Muscle layer of colon (tissue), 2 donors: Measurements from ENCODE around the gene OBSL1.

Source experiments
- H3K27ac ChIP-seq: one replicate; pipeline ENCODE4 v1.7.0; 2013; ENCODE audit warnings: low read depth, mild to moderate bottlenecking, low read length, moderate library complexity
- H3K27me3 ChIP-seq, 2 donors: one replicate each; pipeline ENCODE4 v1.7.0; 2013; ENCODE audit warnings: low read length in 2 of 2, mild to moderate bottlenecking in 2 of 2; ENCODE audit not compliant: insufficient read depth in 2 of 2, control insufficient read depth in 1 of 2
- H3K36me3 ChIP-seq: one replicate; pipeline ENCODE4 v1.7.0; 2013; ENCODE audit warnings: mild to moderate bottlenecking, low read length; ENCODE audit not compliant: insufficient read depth
- H3K4me1 ChIP-seq: one replicate; pipeline ENCODE4 v1.7.0; 2013; ENCODE audit warnings: mild to moderate bottlenecking, low read length; ENCODE audit not compliant: insufficient read depth
- H3K4me3 ChIP-seq, 2 donors: one replicate each; pipeline ENCODE4 v1.7.0; 2013; ENCODE audit warnings: low read length in 2 of 2, low read depth in 1 of 2, mild to moderate bottlenecking in 1 of 2, moderate library complexity in 1 of 2
- H3K9ac ChIP-seq: one replicate; pipeline ENCODE4 v1.7.0; 2013; ENCODE audit warnings: low read length
- H3K9me3 ChIP-seq: one replicate; pipeline ENCODE4 v1.7.0; 2013; ENCODE audit warnings: mild to moderate bottlenecking, low read length
- donor health status: abdominal sarcoma.
- donor health status: Adenocarcinoma of cecum.

OBSL1 gene

DNA sequence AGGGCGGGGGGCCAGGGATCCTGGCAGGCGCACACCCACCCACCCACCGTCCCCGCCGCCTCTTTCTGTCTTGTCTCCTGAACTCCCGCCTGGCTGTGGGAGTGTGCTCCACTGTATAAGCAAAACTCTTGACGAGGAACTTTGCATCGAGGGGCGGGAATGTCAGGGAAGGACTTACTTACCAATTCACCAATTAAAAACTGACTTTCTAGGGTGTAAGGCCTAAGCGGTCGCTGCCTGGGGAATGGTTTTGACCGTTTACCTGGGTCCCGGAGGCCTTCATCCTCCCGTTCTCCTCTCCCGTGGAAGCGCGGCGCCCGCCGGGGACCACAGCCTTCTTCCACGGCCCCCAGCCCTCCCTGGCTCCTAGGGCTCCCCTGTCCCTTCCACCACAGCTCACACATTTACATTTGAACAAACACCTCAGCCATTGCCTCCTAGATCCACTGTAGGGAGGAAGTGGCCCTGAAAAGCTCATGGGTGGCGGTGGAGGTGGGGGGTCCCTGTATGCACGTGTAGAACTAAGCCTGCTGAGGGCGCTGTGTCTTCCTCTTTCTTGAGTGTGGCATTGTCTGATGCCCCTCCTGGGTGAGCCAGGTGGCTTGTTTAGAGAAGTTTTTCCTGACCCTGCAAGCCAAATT is 48.2 kb downstream of the OBSL1 start:
- H3K36me3 ChIP-seq: no peaks in the 10 kb centered on the region
- H3K4me3 ChIP-seq: peak overlapping the region; percentile 21 to 23
- H3K9ac ChIP-seq: no peak overlapping the region
- peaks cover 16% of the 10 kb centered on the region for H3K4me1 ChIP-seq
- H3K27me3 ChIP-seq: peaks cover 6 to 17% of the 10 kb centered on the region in 2 donors
- peak overlapping the region; percentile 57 for H3K27ac ChIP-seq
- H3K9me3 ChIP-seq: no peaks in the 10 kb centered on the region

DNA sequence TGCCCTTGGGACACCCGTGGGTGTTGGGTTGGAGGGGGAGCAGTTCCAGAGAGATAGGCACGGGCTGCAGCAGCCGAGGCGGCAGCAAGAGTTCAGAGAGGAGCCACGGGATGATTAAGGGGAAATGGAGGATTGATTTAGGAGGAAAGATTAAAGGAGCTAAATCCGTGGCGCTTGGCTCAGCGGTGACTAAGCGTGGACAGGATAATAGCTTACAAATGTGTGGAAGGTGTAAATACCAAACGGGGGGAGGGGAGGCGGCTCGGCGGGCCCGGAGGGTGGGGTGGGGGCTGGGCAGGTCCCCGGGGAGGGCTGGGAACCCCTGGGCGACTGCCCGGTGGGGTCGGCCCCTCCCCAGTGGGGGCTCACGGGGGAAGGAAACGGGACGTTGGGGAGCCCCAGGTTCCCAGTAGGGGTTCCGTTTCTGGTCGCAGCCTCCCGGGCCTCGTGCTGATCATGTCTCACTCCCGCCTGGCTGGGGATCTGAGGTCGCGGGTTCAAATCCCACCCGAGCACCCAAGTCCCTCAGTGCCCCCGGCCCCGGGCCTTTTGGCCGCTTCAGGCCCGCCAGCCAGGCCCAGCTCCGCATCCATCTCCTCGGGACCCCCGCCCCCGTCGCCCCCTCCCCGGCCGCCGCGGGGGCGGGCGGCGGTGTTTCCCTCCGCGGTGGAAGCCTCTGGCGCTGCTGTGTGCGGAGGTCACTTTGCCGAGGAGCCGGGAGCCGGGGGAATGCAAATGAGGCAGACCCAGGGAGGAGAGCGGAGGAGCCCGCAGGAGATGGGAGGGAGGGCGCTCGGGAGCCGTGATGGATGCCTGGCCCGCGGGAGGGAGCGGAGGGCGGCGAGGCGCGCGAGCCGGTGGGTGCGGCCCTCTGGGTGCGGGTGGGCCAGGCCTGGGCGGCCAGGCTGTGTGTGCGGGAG is 49.0 kb downstream of the OBSL1 start:
- Histone ChIP-seq H3K36me3 (no peaks in the 10 kb centered on the region), H3K27me3 (peaks cover 6 to 17% of the 10 kb centered on the region in 2 donors), H3K9ac (no peak overlapping the region), H3K27ac (peak overlapping the region; percentile 57), H3K4me1 (peaks cover 16% of the 10 kb centered on the region), H3K4me3 (peak overlapping the region; percentile 21 to 23), H3K9me3 (no peaks in the 10 kb centered on the region)

DNA sequence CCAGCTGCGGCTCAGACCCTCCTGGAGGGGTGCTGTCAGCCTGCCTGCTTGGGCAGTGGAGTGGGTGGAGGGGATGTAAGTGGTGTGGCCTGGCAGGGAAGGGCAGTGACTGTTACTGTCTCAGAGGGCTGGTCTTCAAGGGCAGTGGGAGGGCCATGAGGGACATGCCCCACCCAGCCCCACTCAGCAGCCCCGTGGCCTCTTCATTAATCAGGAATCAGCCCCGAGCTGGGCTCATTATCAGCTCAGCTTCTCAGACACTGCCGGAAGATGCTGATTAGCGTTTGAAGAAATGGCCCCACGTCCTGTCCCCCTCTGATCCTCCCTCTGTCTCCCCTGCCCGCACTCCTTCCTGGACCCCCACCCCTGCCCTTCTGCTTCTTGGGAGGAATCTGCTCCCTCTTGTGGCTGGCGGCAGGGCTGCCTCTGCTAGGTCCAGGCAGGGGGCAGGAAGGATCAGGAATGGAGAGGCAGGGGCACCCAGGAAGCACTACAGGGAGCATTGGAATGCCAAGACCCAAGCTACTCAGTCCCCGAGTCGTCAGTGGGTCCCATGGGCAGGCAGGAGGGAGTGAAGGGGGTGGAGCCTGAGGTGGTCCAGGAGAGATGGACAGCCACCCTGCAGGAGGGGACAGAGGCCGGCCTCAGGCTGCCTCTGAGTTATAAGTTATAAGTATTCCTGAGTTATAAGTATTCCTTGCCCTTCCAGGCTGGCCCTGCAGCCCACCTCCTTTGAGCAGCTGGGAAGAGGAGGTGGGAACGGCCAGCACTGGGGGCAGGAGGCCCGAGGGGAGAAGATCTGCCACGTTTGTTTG is 50.1 kb downstream of the OBSL1 start:
- no peak overlapping the region for H3K9ac ChIP-seq
- H3K4me3 ChIP-seq: no peak overlapping the region
- H3K27me3 ChIP-seq: peaks cover 6 to 17% of the 10 kb centered on the region in 2 donors

DNA sequence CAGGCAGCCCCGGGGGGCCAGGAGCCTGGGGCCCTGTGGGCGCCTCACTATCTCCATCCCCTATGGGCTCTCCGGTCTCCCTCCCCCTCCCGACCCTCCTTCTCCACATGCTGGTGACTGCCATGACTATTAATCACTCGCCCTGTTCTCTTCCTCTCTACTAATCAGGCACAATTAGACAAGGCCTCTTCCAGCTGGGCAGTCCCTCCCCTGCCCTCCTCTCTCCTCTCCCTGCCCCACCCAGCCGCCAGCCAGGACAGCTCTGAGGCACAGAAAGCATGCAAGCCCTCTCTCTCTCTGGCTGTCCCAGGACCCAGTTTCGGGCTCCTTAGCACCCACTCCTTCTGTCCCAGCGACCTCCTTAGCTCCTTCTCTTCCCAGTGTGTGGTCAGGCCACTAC is 51.3 kb downstream of the OBSL1 start:
- Histone ChIP-seq H3K27ac (no peak overlapping the region), H3K36me3 (no peaks in the 10 kb centered on the region), H3K4me1 (peaks cover 16% of the 10 kb centered on the region), H3K27me3 (peaks cover 6 to 17% of the 10 kb centered on the region in 2 donors), H3K9ac (no peak overlapping the region), H3K9me3 (no peaks in the 10 kb centered on the region), H3K4me3 (no peak overlapping the region)

More for the DNA sequence above, 50.1 kb downstream of the OBSL1 start:
- Histone ChIP-seq H3K9me3 (no peaks in the 10 kb centered on the region), H3K36me3 (no peaks in the 10 kb centered on the region), H3K4me1 (peaks cover 16% of the 10 kb centered on the region), H3K27ac (peak overlapping the region; percentile 49)

DNA sequence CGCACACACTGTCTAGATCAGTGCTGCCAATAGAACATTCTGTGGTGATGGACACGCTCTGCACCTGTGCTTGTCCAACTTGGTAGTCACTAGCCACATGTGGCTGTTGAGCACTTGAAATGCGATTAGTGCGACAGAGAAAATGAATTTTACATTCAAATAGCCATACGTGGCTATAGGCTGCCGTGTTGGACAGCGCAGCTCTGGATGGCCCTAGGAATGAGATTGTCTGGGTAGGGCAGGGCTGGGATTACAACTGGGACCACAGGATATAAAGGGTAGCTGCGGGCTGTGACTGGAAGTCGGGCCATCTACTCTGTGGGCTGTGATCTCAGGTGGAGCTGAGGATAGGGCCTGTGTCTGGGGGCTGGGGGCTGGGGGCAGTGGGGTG is 51.8 kb downstream of the OBSL1 start:
- Histone ChIP-seq H3K27me3 (peaks cover 6 to 19% of the 10 kb centered on the region in 2 donors), H3K9ac (no peak overlapping the region), H3K9me3 (no peaks in the 10 kb centered on the region), H3K4me3 (no peak overlapping the region), H3K4me1 (peaks cover 16% of the 10 kb centered on the region), H3K27ac (no peak overlapping the region), H3K36me3 (no peaks in the 10 kb centered on the region)

DNA sequence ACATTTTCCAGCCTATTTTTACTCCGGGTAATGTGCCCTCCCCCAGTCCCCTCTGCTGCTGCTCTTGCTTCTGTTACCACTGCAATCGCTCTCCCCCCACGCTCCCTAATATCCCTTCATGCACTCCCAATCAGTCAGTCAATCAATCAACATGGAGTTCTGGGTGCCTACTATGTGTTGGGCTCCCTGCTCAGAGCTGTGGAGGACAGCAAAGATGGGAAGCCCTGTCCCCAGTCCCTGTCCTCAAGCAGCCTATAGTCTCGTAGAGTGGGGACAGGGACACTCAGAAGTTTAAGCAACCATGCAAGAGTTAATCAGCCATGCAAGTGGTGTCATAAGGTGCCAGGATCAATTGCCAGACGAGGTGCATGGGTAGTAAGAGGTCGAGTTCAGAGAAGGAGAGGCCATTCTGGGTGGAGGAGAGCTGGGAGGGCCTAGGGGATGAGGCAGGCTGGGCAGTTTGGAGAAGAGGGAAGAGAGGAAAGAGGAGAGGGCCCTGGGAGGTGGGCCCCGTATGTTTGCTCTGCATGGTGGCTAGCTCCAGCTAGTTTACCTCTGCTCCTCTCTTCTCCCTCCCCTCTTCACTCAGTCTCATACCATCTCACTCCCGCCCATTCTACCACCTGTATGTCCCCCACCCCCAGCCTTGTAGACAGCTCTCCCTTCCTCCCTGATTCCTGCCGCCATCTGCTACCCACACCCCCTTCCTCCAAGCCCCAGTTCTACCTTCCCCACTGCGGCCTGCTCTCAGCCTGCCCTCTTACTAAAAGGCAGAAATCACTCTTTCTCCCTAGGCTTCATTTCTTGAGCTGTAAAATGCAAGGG is 53.2 kb downstream of the OBSL1 start:
- no peak overlapping the region for H3K27ac ChIP-seq
- no peak overlapping the region for H3K4me3 ChIP-seq
- H3K36me3 ChIP-seq: no peaks in the 10 kb centered on the region
- H3K4me1 ChIP-seq: peaks cover 12% of the 10 kb centered on the region
- no peaks in the 10 kb centered on the region for H3K9me3 ChIP-seq
- H3K9ac ChIP-seq: no peak overlapping the region
- H3K27me3 ChIP-seq: peaks cover under 1 to 25% of the 10 kb centered on the region in 2 donors

DNA sequence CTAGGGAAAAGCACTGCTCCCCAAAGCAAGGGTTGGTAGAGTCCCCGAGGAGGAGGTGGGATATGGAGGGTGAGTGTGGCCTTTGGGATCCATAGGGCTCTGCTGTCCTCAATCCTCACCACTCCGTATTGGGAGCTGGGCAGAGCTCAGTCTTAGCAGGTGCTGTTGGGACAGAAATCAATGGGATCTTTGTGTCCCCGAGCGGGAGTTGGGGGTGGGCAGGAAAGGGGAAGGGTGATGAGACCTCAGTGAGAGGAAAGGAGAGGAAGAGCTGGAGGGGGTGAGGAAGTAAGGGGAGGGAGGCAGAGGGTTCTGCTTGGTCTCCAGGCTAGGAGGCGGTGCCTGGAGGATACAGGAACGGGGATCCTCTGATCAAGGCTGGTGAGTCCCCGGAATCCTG is 54.5 kb downstream of the OBSL1 start:
- Histone ChIP-seq H3K36me3 (no peaks in the 10 kb centered on the region), H3K4me3 (no peak overlapping the region), H3K9me3 (no peaks in the 10 kb centered on the region), H3K4me1 (peaks cover 7% of the 10 kb centered on the region), H3K27ac (no peak overlapping the region), H3K27me3 (peaks cover 0 to 25% of the 10 kb centered on the region in 2 donors), H3K9ac (no peak overlapping the region)

DNA sequence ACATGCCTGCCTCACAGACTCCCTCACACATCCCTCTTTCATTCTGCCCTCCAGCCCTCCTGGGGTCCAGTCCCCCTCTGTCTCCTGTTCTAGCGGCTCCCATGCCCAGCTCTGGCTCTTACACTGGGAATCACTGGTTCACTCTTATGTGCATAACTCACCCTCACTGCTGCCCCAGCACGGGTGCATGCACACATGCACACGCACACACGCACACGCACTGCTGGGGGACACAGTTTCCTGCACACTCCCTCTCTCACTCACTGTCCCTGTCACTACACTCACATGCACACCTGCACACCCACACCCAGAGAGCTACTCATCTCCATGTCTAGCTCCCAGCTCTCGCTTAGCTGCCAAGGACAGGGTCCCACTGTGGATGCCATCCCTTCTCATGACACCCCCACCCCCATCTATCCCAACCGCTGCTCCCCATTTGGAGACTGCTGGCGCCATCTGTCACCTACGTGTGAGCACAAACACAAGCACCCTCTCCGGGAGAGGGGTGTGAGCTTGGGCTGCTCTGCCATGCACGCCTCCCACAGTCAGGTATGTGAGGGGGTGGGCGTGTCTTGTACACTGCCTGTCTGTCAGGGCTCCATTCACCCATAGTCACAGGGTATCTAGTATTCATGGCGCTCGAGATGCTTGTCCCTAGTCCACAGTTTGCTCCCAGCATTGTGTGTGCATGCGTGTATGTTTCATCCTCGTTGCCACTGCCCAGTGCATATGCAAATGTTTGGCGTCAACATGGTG is 55.3 kb downstream of the OBSL1 start:
- peaks cover 0 to 19% of the 10 kb centered on the region in 2 donors for H3K27me3 ChIP-seq

DNA sequence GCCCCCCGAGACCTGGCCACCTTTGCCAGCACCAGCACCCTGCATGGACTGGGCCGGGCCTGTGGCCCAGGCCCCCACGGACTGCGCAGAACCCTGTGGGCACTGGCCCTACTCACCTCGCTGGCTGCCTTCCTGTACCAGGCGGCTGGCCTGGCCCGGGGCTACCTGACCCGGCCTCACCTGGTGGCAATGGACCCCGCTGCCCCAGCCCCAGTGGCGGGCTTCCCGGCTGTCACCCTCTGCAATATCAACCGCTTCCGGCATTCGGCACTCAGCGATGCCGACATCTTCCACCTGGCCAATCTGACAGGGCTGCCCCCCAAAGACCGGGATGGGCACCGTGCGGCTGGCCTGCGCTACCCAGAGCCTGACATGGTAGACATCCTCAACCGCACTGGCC is 56.5 kb downstream of the OBSL1 start:
- peaks cover 0 to 30% of the 10 kb centered on the region in 2 donors for H3K27me3 ChIP-seq
- no peaks in the 10 kb centered on the region for H3K36me3 ChIP-seq
- H3K9ac ChIP-seq: no peak overlapping the region
- H3K9me3 ChIP-seq: no peaks in the 10 kb centered on the region
- H3K4me3 ChIP-seq: no peak overlapping the region
- H3K27ac ChIP-seq: no peak overlapping the region
- H3K4me1 ChIP-seq: peaks cover 4% of the 10 kb centered on the region

More for the DNA sequence above, 55.3 kb downstream of the OBSL1 start:
- H3K27ac ChIP-seq: no peak overlapping the region
- H3K9me3 ChIP-seq: no peaks in the 10 kb centered on the region
- H3K4me1 ChIP-seq: no peaks in the 10 kb centered on the region
- H3K9ac ChIP-seq: no peak overlapping the region
- H3K4me3 ChIP-seq: no peak overlapping the region
- H3K36me3 ChIP-seq: no peaks in the 10 kb centered on the region

DNA sequence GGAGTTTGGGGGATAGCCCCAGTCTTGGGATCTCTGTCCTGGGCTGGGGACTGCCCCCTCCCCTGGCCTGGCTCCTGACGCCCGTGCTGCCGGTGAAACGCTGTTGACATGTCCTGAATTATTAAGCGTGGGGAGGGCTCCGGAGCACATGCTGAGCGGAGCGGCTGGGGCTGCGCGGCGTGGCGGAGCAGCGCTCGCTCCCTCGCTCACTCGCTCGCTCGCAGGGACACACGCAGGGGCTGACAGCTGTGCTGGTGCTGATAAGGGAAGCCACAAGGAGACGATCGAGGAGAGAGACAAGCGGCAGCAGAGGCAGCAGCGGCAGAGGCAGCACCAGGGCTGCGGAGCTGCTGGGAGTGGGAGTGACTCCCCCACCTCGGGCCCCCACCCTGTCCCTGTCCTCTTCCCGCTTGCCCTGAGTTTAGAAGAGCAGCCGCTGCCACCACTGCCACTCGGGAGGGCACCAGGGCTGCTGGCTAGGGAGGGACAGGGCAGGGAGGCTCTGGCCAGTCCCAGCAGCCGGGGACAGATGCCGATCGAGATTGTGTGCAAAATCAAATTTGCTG is 57.1 kb downstream of the OBSL1 start, which contains the start of gene ASIC4:
Gene ASIC4, plus strand, starts transcription at position 287 of the 566 bp plus-strand sequence. Its CDS starts 243 bp downstream, at position 530.
- Histone ChIP-seq H3K9ac (no peak within 1 kb of the TSS), H3K4me3 (no peak within 1 kb of the TSS), H3K4me1 (peaks cover 9% of the 10 kb centered on the region), H3K36me3 (no peaks in the 10 kb centered on the region), H3K27ac (no peak within 1 kb of the TSS), H3K27me3 (peaks cover 0 to 30% of the 10 kb centered on the region in 2 donors), H3K9me3 (no peaks in the 10 kb centered on the region)
